ENCODE results near the gene ITSN2. TPM values are rescaled to one million over a fixed set of nuclear protein-coding genes. Genes with fewer than 3 reads are reported as not detected.
"Not testable (repeated sequence)": the region's sequence is repeated elsewhere in the genome, so short reads cannot be mapped to it uniquely, and the experiment has no call there.

The ITSN2 gene
- polyA plus RNA-seq, 3 donors, result 26.0 to 91.1 (median 40.4) TPM

DNA sequence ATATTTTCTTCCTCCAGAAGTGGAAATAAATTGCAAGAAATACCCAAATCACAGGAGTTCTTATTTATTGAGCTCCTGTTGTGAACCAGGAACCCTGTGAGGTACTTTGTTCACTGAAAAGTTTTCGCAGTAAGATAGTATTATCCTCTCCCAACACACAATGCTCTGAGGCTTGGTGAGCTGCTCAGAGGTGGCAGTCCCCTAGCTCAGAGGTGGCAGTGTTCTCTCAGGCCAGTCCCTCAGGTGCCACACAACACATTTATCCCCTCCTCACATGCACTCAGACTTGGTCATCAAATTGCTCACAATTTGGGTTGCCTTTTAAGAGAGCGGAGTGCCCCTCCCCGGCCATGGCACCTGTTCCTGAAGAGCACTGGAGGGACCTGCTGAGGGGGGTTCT, 159.5 kb downstream of the ITSN2 start:
- intact Hi-C loops (cut with micrococcal nuclease), result no loop called here
- Mint-ChIP-seq H3K27me3 (ENCODE audit: low read depth in 3 of 3) (no peaks in the 10 kb centered on the region), H3K4me1 (no peaks in the 10 kb centered on the region), H3K36me3 (peaks cover 47 to 54% of the 10 kb centered on the region in 2 donors), H3K27ac (peak overlapping the region in 1 of 7 donors; percentile 6), H3K9me3 (peaks cover 4 to 17% (median 8%) of the 10 kb centered on the region in 7 donors), H3K4me3 (no peak overlapping the region)
- Histone ChIP-seq H3K4me2 (replicated peaks; ENCODE audit: extremely low read depth, low read length, poor library complexity, severe bottlenecking) (no peak overlapping the region), H3K27ac (ENCODE audit: low read depth in 1 of 2, low read length in 2 of 2) (no peak overlapping the region), H2AFZ (ENCODE audit: insufficient read depth, low read depth, low read length, poor library complexity, severe bottlenecking) (no peak overlapping the region), H3K9me3 (replicated peaks in 1 of 2; ENCODE audit: control insufficient read depth in 1 of 2, insufficient read depth in 1 of 2, low read length in 2 of 2) (peaks cover 0 to 3% of the 10 kb centered on the region in 2 donors), H3K27me3 (ENCODE audit: control insufficient read depth in 2 of 2, insufficient read depth in 2 of 2, low read length in 2 of 2) (no peaks in the 10 kb centered on the region), H3K36me3 (replicated peaks in 1 of 2; ENCODE audit: control insufficient read depth in 1 of 2, insufficient read depth in 2 of 2, low read length in 2 of 2) (peaks cover 44 to 50% of the 10 kb centered on the region in 2 donors), H3K79me2 (ENCODE audit: insufficient read depth, low read length) (no peaks in the 10 kb centered on the region), H3K9ac (ENCODE audit: insufficient read depth, low read length, poor library complexity, severe bottlenecking) (no peak overlapping the region), H3K4me1 (ENCODE audit: control insufficient read depth in 1 of 2, insufficient read depth in 2 of 2, low read length in 2 of 2) (no peaks in the 10 kb centered on the region), H3K4me3 (replicated peaks in 1 of 3; ENCODE audit: low read depth in 2 of 3, low read length in 3 of 3) (no peak overlapping the region), H4K20me1 (ENCODE audit: insufficient read depth, low read length) (no peaks in the 10 kb centered on the region)
- DNase-seq, result no peak
- no peak for TF ChIP-seq CTCF (IDR thresholded peaks at IDR 0.05)
- WGBS (ENCODE audit: insufficient coverage), result 95% methylated on average over 3 of the region's 3 CpGs

DNA sequence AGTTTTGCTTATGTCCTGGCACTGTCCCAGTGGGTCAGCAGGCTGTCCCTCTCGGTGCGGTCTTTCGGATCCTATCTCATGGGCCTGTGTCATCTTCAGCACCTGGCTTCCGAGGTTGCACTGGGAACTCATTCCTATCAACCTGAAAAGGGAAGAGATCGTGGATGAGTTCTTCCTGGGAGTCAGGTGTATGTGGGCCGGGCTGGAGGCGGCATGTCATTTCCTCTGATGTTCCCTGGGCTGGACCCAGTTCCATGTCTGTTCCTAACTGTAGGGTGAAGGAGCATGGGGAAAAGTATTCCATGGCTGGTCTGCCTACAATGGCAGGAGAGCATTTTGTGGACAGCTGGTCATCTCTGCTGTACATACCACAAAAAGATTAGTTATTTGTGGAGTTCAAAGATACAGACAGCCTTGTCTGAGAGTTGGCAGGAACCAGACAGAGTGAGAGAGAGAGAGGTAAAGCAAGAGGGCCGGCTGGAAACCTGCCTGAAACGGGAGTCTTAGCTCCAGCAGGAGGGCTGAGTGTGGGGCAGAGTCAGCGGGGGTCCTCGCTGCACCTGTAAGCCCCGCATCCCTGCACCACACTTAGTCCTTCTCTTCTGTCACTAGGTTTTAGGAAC, 160.3 kb downstream of the ITSN2 start:
- intact Hi-C loops (cut with micrococcal nuclease), result no loop called here
- WGBS (ENCODE audit: insufficient coverage), result 93% methylated on average over 7 of the region's 12 CpGs
- Histone ChIP-seq H3K27ac (ENCODE audit: low read depth in 1 of 2, low read length in 2 of 2) (no peak overlapping the region), H3K4me1 (ENCODE audit: control insufficient read depth in 1 of 2, insufficient read depth in 2 of 2, low read length in 2 of 2) (no peaks in the 10 kb centered on the region), H3K27me3 (ENCODE audit: control insufficient read depth in 2 of 2, insufficient read depth in 2 of 2, low read length in 2 of 2) (no peaks in the 10 kb centered on the region), H3K4me2 (replicated peaks; ENCODE audit: extremely low read depth, low read length, poor library complexity, severe bottlenecking) (no peak overlapping the region), H3K4me3 (replicated peaks in 1 of 3; ENCODE audit: low read depth in 2 of 3, low read length in 3 of 3) (no peak overlapping the region), H4K20me1 (ENCODE audit: insufficient read depth, low read length) (no peaks in the 10 kb centered on the region), H3K9me3 (replicated peaks in 1 of 2; ENCODE audit: control insufficient read depth in 1 of 2, insufficient read depth in 1 of 2, low read length in 2 of 2) (peaks cover 0 to 3% of the 10 kb centered on the region in 2 donors), H3K9ac (ENCODE audit: insufficient read depth, low read length, poor library complexity, severe bottlenecking) (no peak overlapping the region), H2AFZ (ENCODE audit: insufficient read depth, low read depth, low read length, poor library complexity, severe bottlenecking) (no peak overlapping the region), H3K79me2 (ENCODE audit: insufficient read depth, low read length) (no peaks in the 10 kb centered on the region), H3K36me3 (replicated peaks in 1 of 2; ENCODE audit: control insufficient read depth in 1 of 2, insufficient read depth in 2 of 2, low read length in 2 of 2) (peaks cover 37 to 42% of the 10 kb centered on the region in 2 donors)
- Mint-ChIP-seq H3K36me3 (peaks cover 41 to 48% of the 10 kb centered on the region in 2 donors), H3K27me3 (ENCODE audit: low read depth in 3 of 3) (no peaks in the 10 kb centered on the region), H3K4me3 (no peak overlapping the region), H3K4me1 (no peaks in the 10 kb centered on the region), H3K9me3 (peaks cover 7 to 17% (median 8%) of the 10 kb centered on the region in 7 donors), H3K27ac (no peak overlapping the region)
- no peak for DNase-seq
- no peak for TF ChIP-seq CTCF (IDR thresholded peaks at IDR 0.05)

GRCh38 chr2:24197213-24197612, 163.1 kb downstream of the ITSN2 start:
- H3K27ac ChIP-seq (ENCODE audit: low read depth in 1 of 2, low read length in 2 of 2), result not testable (repeated sequence)
- no CpG with 5 or more reads among the region's 1 CpG for WGBS (ENCODE audit: insufficient coverage)
- peaks cover 9 to 14% of the 10 kb centered on the region in 2 donors for H3K36me3 ChIP-seq (replicated peaks in 1 of 2; ENCODE audit: control insufficient read depth in 1 of 2, insufficient read depth in 2 of 2, low read length in 2 of 2)

More at GRCh38 chr2:24197213-24197612, 163.1 kb downstream of the ITSN2 start:
- peaks cover 7 to 19% (median 8%) of the 10 kb centered on the region in 7 donors for H3K9me3 Mint-ChIP-seq
- H2AFZ ChIP-seq (ENCODE audit: insufficient read depth, low read depth, low read length, poor library complexity, severe bottlenecking); H3K27ac Mint-ChIP-seq; H3K9ac ChIP-seq (ENCODE audit: insufficient read depth, low read length, poor library complexity, severe bottlenecking); H4K20me1 ChIP-seq (ENCODE audit: insufficient read depth, low read length); H3K9me3 ChIP-seq (replicated peaks in 1 of 2; ENCODE audit: control insufficient read depth in 1 of 2, insufficient read depth in 1 of 2, low read length in 2 of 2); H3K27me3 ChIP-seq (ENCODE audit: control insufficient read depth in 2 of 2, insufficient read depth in 2 of 2, low read length in 2 of 2); H3K4me1 ChIP-seq (ENCODE audit: control insufficient read depth in 1 of 2, insufficient read depth in 2 of 2, low read length in 2 of 2); DNase-seq; intact Hi-C loops (cut with micrococcal nuclease); H3K79me2 ChIP-seq (ENCODE audit: insufficient read depth, low read length); H3K4me3 Mint-ChIP-seq; H3K4me1 Mint-ChIP-seq; H3K4me3 ChIP-seq (replicated peaks in 1 of 3; ENCODE audit: low read depth in 2 of 3, low read length in 3 of 3); H3K4me2 ChIP-seq (replicated peaks; ENCODE audit: extremely low read depth, low read length, poor library complexity, severe bottlenecking); H3K27me3 Mint-ChIP-seq (ENCODE audit: low read depth in 3 of 3): not testable (repeated sequence)
- peaks cover 16 to 20% of the 10 kb centered on the region in 2 donors for H3K36me3 Mint-ChIP-seq
